ENCODE results near the gene NCKAP5.

The NCKAP5 gene

GRCh38 chr2:132904142-132904842 lies 664.0 kb downstream of the NCKAP5 start:
- no peak for DNase-seq

DNA sequence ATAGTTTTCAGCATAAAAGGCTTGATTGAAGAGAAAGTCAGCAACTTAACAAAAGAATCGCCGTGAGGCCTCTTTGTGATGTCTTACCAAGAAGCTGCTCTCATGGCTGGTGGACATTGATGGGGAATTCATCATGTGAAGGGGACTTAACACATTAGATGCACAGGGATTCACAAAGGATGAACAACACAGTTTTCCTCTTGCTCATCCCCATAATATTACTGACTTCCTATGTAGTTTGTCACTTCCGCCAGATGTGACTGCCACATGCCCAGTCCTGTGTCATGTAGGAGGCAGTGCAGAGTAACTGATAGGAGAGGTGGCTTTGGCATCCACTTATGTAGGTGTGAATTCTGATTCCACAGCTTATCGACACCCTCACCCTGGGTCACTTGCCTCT lies 665.6 kb downstream of the NCKAP5 start:
- DNase-seq = no peak

DNA sequence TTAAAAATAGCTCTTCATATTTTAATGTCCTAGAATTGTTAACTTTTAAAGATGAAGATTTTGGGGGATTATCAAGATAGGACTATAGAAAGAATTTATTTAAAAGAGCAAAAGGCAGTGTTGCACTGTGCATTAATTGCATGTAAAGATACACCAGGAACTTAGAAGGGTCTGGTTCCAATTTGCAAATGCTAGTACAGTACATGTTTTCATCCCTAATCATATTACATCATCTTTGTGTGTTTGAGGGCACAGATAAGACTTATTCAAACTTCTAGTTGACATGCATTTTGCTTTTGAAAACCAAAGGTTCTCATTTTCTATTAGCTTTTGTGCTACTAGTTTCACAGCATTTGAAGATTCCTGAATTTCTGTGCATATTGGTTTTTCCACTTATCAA lies 666.6 kb downstream of the NCKAP5 start:
- no peak for DNase-seq

GRCh38 chr2:132897111-132897510 lies 671.2 kb downstream of the NCKAP5 start:
- DNase-seq = no peak

DNA sequence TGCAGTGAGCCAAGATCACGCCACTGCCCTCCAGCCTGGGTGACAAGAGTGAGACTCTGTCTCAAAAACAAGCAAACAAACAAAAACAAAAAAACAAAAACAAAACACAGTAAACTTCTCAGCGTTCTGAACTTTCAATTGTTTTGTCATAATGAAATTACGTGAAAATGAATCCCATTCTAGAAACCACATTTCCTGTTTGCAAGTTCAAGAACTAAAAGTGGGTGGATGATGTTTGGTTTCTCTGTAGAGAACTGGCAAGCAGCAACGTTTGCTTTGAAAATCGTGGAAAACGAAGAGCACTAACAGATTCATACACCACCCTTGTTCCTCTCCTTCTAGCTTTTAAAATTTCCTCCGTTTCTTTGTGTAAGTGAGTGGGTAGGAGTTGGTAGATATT lies 672.2 kb downstream of the NCKAP5 start:
- no peak for DNase-seq

- DNase-seq = no peak
Observed at GRCh38 chr2:132891498-132891897, 676.8 kb downstream of the NCKAP5 start.

- no peak for DNase-seq
Observed at GRCh38 chr2:132886574-132886973, 681.7 kb downstream of the NCKAP5 start.

DNA sequence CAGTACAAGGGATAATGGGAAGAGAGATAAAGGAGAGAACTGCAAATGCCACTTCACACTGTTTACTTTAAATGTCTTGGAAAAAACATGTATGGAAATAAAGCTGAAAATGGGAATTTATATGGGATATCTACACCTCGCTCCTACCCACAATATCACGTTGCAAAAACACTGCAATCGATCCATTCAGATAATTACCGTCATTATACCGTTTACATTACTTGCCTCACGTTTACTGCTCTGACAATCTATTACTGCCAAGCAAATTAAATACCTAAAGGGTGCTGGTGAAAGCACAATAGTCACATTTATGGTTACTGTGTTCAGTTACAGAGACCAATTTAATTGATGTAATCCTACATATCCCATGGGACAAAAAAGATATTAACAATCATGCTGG lies 683.6 kb downstream of the NCKAP5 start:
- no peak for DNase-seq

- no peak for DNase-seq
Observed at GRCh38 chr2:132884292-132884691, 684.0 kb downstream of the NCKAP5 start.

DNA sequence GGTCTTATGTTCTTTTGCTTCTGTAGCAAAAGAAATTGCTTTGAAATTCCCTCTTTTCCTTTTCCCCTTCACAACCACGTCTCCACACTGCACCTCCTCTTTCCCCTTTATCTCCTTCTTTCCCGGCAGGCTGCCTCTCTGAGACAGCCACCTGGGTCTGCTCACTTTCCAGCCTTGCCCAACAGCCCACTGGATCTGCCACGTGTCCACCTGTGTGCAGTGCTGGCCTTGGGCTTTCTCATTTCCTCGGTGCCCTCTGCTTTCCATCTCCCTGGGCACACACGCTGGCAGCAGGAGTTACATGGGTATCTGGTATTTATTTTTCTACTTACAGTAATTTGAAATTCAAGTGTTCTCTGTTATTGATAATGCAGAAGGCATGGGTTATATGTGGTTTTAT lies 684.8 kb downstream of the NCKAP5 start:
- no peak for DNase-seq

DNA sequence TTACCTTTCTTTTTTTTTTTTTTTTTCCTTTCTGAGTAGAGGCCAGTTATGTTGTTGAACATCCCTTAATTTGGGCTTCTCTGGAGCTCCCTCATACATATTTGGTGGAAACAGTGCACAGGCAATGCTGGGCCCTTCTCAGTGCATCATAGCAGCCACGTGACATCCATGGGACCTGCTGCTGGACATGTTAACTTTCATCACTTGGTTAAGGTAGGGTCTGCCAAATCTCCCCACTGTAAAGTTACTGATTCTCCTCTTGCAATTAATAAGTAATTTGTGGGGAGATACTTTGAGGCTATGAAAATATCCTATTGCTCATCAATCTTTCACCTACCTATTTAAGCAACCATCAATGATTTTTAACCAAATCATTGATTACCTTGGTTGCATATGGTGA lies 686.7 kb downstream of the NCKAP5 start:
- DNase-seq = no peak

- DNase-seq = no peak
Observed at GRCh38 chr2:132877923-132878322, 690.3 kb downstream of the NCKAP5 start.

DNA sequence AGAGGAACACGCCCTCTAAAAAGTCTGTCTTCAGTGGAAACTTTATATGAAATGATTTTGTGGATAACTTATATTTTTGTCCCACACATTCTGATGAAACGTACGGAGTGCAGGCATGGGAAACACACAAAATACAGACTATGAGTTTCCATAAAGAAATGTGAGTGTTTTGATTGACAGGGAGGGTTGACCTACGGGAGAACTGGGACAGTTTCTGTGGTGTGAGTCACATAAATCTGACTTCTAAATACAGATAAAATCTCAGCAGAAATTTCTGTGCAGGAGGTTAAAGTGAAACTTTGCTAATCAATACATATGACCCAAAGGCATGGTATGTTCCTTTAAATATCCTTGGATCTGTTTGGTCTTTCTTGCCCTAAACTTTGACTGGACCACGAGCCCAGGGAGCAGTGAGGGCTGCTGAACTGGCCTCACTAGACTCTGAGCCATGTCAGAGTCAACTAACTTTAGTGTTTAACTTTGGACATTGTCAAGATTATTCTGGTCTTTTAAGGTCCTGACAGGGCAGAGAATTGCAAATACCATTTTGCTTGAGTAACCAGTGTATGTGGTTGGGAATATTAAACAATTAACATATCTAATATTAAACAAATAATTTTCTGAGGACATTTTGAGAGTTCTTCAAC lies 691.4 kb downstream of the NCKAP5 start:
- DNase-seq = no peak

DNA sequence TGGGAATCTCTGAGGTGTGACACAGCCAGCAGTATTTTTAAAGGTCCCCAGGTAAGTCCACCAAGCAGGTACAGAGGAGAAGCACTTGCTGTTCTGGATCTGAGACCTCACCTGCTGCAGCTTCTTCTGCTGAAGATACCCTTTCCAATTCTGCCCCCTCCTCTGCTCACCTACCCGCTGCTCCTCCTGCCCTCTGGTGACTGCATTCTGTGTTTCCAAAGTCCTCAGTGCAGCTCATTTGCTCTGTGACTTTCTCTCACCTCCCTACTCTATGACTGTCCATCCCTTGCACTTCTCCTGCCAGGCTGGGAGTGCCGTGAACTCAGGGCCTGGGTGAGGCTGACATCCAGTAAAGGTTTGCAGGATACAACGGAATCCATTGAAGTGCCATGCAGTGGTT lies 693.1 kb downstream of the NCKAP5 start:
- no peak for DNase-seq

DNA sequence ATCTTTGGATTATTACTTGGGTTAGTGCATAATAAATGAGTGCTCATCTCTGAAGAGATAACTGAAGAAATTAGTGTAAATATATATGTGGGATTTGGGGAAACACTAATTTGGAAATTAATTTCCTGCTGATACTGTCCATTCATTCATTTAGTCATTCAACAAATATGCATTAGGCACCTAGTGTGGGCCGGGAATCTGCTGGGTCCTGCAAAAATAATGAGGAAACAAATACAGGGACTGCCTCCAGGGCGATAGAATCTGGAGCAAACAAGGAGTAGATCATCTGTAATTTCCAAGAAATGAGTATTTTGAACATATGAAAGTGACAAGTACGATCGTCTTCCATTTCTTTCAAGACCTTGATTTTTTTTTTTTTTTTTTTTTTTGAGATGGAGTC lies 694.5 kb downstream of the NCKAP5 start:
- DNase-seq = no peak

- DNase-seq = no peak
Observed at GRCh38 chr2:132871831-132872230, 696.4 kb downstream of the NCKAP5 start.

GRCh38 chr2:132863961-132864360 lies 704.3 kb downstream of the NCKAP5 start:
- no peak for DNase-seq

GRCh38 chr2:132860220-132860619 lies 708.0 kb downstream of the NCKAP5 start:
- DNase-seq = no peak

- no peak for DNase-seq
Observed at GRCh38 chr2:132859590-132859989, 708.7 kb downstream of the NCKAP5 start.

DNA sequence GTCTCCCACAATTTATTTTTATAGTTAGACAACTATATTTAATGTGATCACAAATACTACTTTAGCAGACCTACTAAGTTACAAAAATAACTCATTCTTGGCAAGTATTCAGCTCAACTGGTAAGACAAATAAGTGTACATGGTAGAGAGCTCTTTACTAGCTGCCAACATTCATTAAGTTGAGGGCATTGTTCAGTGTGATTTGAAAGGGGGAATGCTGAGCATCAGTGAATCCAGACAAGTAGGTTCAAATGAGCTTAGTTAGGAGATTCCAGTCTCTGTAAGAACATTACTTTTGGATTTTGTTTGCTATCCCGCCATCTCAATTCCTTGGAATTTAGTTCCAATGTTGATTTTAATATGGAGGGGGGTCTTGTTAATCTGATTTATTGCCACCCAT lies 710.9 kb downstream of the NCKAP5 start:
- DNase-seq = no peak

DNA sequence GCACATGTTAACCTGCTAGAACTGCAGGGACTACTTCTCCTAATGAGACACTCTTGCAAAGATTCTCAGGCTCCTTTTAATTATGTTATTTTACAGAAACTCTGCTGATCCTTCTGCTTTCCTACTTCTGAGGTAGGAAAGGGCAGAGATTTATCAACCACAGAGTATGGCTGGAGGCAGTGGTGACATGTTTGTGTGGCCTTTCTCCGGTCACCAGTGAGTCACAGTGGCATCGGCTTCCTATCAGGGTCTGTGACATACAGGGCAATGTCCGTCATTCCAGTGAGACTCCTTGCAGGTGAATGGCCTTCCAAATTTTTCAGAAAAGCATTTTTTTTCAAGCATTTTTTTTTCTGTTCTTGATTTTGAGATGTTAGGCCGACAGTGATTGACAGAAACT lies 717.6 kb downstream of the NCKAP5 start:
- no peak for DNase-seq

DNA sequence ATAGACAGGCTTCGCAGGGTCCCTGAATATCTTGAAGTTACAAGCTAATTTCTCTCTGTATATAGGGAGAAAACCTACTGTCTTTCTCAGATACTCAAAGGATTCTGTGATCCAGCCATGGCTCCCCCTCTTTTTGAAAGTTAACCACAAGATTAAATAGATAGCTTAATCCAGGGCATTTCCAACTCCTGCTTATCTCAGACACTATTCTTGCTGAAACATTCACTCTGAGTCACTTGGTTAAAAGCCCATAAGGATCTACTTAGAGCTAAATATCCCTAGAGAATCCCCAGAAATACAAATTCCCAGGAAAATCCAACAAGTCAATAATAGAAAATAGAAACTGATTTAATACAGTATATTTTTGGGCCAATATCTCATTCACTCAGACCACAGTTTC lies 719.1 kb downstream of the NCKAP5 start:
- DNase-seq = no peak

DNA sequence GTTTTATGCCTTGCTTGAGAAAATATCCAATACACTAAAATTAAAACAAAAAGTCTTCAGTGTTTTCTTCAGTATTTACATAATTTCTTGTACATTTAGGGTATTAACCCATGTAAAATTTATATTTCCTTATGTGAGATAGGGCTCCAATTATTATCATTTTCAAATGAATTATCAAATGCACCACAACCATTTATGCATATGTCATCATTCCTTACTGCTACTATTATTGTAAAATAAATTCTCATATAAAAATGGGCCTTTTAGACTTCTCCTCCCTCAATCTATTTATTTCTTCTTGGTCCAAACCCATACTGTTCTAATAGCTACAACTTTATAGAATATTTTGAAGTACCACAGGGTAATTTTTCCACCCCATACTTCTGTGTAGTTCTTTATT lies 722.9 kb downstream of the NCKAP5 start:
- DNase-seq = no peak

DNA sequence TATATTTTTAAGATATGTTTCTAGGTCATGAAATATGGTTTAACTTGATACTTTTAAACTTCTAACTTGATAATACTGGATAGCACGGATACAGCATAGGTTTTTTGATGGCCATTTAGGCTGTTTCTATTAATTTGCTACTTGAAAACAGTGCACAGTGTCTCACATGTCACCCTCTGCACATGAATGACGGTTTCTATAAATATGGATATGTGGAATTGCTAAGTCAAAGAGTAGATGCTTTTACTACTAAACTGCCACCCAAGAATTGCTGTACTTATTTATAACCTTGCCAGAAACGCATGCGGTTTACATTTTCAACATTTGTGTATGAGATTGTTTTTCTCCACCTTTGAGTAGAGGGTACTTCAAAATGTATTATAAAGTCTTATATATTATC lies 723.7 kb downstream of the NCKAP5 start:
- no peak for DNase-seq

DNA sequence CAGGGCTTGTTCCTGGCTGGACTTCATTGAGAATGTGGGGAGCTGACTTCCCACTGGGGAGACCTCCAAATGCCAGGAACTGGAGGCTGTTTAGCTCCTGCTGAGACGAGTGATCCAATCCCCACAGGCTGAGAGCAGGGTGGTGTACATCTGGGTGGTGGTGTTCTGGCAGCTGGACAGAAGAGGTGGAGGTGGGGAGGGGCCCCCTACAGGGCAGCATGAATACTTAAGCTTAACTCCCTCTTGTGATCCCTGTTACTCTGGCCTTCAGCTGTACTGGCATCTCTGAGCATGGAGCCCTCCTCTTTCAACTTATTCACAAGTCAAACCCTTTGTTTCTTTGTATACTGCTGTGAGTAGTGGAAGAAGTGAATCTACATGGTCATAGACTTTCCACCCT lies 730.5 kb downstream of the NCKAP5 start:
- DNase-seq = no peak
